Activated CD4-positive, alpha-beta T cell treated with anti-CD3 and anti-CD28 coated beads for 48 hours (primary cell): ENCODE measurements around the gene AVPI1.
"Not testable (repeated sequence)": the region's sequence is repeated elsewhere in the genome, so short reads cannot be mapped to it uniquely, and the experiment has no call there.

Source experiments
- DNase-seq: peaks from one replicate; pipeline ENCODE4 v3.0.0-alpha.2; 2020

Gene AVPI1

DNA sequence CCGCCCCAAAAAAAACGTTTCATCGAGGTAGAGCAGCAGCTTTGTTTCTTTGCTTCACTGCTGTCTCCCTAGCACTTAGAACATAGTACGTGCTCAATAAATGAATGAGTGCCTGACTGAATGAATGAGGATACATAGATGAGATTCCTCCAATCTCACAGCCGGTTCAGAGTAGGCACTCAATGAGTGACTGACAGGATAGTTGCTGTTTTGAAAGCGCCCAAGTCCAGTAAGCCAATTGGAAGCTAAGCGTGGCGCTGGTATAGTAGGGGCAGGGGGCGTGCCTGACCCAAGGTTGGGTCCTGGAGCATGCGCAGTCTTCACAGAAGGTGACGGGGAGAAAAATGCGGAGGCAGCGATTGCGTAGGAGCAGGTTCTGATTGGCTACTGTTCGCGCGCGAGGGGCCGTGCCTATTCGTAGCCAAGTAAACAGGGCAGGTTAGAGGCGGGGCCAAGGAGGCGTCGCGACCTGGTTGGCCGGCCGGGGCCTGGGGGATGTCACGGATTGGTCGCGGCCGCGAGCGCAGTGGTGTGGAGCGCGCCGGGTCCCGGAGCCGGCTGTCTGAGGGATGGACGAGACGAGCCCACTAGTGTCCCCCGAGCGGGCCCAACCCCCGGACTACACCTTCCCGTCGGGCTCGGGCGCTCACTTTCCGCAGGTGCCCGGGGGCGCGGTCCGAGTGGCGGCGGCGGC is 46.7 kb downstream of the AVPI1 start, which contains the start of gene PI4K2A:
Gene PI4K2A, plus strand, starts transcription at position 498 of the 694 bp plus-strand sequence. Its CDS starts 72 bp downstream, at position 570.
- DNase-seq, result peak; percentile 100

DNA sequence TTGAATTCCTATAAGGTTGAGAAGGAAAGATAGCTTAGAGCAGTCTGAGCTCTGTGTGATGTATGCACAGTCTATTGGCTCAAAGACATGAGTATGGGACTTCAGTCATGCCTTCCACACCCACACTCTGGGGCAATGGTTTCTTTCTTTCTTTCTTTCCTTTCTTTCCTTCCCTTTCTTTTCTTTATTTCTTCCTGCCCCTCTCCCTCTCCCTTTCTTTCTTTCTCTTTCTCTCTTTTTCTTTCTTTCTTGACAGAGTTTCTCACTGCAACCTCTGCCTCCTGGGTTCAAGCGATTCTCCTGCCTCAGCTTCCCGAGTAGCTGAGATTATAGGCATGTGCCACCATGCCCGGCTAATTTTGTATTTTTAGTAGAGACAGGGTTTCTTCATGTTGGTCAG is 48.0 kb downstream of the AVPI1 start:
- not testable (repeated sequence) for DNase-seq

DNA sequence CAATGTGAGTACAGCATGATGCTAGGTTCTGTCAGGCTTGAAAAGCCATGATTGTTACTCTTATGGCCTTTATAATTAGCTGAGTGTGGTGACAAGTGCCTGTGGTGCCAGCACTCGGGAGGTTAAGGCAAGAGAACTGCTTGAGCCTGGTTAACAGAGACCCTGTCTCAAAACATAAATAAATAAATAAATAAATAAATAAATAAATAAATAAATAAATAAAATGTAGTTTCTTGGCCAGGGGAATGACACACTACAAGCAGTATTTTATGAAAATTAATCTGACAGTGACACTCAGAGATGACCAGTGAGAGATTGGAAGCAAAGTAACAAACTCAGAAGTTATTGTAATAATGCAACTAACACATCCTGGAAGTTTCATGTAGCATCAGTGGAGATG is 51.5 kb downstream of the AVPI1 start:
- no peak for DNase-seq

DNA sequence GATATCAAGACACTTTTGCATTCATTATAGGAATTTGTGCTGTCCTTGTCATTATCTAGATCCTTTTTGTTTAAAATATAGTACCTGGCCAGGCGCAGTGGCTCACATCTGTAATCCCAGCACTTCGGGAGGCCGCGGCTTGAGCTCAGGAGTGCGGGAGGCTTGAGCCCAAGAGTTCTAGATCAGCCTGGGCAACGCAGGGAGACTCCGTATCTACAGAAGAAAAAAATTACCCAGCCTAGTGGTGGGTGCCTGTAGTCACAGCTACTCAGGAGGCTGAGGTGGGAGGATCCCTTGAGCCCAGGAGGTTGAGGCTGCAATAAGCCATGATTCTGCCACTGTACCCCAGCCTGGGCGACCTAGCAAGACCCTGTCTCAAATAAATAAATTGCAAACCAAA is 53.1 kb downstream of the AVPI1 start:
- peak; percentile 41 for DNase-seq

DNA sequence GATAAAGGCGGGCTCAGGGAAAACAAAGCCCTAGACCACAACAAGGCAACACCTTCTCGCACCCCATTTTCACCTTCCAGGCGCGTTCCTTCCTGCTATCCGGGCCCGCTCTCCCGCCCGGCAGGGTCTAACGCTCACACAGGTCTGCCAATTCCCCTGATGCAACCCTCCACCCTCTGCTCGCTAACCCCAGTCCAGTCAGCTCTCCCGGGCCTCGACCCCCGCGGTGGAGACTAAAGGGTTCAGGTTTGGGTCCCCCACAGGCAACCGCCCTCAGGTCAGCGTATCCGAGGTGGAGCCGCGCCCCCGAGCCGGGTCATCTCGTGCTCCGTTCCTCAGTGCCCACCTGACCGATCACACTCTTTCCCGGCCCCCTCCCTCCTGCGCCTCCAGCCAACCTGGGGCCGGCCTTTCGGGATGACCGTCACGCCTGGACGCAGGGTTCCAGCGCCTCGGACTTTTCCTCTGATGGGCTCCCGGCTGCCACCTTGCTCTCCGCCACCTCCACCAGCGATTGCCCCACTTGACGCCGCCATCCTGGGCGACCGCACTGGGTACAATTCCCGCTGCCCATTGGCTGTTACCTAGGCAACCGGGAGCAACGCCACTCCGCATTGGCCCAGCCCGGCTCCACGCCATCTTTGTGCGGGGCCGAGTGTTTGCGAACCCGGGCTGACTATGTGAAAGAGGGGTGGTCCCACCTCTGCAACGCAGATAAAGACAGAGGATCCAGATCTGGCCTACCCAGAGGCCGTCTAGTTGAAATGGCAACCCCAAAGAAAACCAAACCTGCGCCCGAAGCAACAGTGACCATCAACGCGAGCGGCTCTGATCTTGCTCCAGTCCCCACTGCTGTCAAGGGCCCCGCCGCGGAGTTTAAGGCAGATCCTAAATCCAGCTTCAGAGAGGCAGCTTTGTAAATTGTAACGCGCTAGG is 53.8 kb downstream of the AVPI1 start, which contains the start of gene MORN4:
Gene MORN4, minus strand, starts transcription at position 552 of the 936 bp plus-strand sequence. CDS start 13,847 bp downstream, outside the sequence.
- DNase-seq, result peak; percentile 93

DNA sequence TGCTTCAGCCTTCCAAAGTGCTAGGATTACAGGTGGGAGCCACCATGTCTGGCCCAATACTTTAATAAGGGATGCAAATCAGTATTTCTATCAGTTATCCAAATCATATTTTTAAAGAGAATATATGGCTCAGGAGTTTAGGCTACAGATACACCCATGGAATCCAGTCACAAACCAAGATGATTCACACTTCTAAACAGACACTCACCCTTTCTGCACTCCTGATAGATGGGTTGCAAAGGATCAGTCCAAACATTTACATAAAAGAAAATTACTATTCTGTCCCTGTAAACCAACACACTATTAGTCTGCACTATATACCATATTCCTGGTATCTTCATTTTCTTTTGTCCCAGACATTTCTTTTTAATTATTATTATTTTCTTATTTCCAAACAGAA is 55.9 kb downstream of the AVPI1 start:
- DNase-seq, result no peak

DNA sequence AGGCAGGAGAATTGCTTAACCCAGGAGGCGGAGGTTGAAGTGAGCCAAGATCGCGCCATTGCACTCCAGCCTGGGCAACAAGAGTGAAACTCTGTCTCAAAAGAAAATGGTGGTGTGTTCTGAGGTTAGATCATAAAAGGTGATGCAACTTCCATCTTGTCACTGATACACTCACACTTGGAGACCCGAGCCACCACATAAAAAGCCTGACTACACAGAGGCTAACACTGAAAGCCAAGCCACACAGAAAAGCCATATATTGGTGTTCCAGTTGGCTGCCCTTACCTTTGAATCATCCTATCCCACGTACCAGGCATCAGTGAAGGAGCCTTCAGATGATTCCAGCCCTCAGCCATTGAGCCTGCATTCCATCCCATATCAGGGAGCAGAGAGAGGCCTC is 57.8 kb downstream of the AVPI1 start:
- DNase-seq, result no peak

DNA sequence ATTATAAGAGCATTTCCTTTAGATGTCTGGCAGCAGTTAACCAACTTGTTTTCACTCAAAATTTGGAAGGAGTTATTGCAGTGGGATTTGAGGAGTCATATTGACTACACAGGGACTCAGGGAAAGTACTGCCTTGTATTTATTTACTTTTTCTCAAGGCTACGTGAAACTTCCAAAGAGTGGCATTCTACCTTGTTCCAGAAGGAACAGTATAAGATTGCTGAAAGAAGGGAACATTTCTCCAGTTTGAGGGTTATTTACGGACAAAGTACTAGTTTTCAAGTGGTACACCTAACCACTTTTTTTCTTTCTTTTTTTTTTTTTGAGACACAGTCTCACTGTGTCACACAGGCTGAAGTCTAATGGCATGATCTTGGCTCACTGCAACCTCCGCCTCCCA is 58.8 kb downstream of the AVPI1 start:
- no peak for DNase-seq

DNA sequence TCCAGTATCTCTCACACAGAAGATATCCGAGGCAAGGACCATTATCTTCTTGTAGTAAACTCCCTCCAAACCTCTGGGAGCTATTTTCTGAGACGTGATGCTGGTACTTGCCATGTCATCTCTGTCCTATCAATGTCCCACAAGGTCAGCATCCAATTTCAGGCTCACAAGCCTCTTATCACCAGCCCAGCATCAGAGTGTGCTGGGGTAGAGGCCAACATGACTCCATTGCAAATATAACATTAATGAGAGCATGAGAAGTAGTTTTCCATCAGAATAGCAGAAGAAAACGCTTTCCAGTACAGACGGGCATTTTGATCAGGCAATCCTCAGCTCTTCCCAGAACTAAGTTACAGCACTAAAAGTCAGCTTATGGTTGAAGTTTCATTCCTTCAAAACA is 59.3 kb downstream of the AVPI1 start:
- no peak for DNase-seq
